AG09319 (cell line): Measurements from ENCODE around the gene GH2.
"Not testable (repeated sequence)": the region's sequence is repeated elsewhere in the genome, so short reads cannot be mapped to it uniquely, and the experiment has no call there.

Experiments used
- DNase-seq: peaks from one replicate; pipeline ENCODE4 v3.0.0-alpha.2; 2010; ENCODE audit warnings: low read depth; ENCODE audit errors: extremely low read depth
- TF ChIP-seq, protein P1 (sequence below): IDR thresholded peaks from 2 replicates; pipeline ENCODE4 v1.5.1; 2011; ENCODE audit warnings: low read depth, mild to moderate bottlenecking, inconsistent platforms, low read length, moderate library complexity

GH2 gene

DNA sequence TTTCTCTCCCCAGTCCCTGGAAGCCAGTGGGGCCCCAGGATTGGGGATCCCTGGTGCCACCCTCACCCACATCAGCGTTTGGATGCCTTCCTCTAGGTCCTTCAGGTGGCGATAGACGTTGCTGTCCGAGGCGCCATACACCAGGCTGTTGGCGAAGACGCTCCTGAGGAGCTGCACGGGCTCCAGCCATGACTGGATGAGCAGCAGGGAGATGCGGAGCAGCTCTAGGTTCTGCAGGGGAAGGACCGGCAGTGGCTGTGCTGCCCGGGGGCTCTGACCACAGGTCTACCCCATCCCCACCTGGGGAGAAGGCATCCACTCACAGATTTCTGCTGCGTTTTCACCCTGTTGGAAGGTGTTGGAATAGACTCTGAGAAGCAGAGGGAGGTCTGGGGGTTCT, 1.0 kb downstream of the GH2 start:
- DNase-seq, result no peak
- TF ChIP-seq, protein P1, sequence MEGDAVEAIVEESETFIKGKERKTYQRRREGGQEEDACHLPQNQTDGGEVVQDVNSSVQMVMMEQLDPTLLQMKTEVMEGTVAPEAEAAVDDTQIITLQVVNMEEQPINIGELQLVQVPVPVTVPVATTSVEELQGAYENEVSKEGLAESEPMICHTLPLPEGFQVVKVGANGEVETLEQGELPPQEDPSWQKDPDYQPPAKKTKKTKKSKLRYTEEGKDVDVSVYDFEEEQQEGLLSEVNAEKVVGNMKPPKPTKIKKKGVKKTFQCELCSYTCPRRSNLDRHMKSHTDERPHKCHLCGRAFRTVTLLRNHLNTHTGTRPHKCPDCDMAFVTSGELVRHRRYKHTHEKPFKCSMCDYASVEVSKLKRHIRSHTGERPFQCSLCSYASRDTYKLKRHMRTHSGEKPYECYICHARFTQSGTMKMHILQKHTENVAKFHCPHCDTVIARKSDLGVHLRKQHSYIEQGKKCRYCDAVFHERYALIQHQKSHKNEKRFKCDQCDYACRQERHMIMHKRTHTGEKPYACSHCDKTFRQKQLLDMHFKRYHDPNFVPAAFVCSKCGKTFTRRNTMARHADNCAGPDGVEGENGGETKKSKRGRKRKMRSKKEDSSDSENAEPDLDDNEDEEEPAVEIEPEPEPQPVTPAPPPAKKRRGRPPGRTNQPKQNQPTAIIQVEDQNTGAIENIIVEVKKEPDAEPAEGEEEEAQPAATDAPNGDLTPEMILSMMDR, result no peak

DNA sequence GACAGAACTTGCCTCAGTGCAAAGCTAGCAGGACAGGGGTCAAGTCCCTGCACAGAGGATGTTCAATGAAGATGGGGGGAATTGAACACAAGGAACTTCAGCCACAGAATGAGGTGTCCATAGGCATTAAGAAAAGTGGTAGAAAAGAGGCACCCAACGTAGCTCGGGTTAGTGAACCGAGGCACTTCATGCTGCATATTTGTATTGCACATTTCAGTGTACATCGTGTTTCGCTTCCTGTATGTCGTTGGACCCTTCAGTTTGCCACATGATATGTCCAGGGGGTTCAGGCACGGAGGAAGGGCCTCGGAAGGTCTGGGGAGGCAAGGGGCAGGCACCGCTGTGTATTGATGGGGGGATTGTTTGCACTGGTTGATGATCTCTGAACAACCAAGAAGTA, 3.3 kb downstream of the GH2 start:
- DNase-seq, result not testable (repeated sequence)

DNA sequence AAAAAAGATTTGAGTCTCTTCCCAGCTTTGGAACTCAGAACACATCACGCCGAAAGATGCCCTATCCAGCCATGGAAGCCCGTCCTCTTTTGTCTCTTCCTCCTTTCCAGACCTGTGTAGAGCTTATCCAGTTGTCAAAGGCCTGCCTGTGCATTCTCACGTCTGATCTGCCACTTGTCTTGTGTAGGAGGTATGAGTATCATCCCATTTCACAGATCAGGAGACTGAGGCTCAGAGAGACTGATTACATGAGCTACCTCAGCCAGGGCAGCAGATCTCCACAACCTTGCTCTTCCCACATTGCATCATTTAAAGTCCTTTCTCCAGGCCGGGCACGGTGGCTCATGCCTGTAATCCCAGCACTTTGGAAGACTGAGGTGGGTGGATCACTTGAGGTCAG, 7.1 kb downstream of the GH2 start:
- not testable (repeated sequence) for DNase-seq

DNA sequence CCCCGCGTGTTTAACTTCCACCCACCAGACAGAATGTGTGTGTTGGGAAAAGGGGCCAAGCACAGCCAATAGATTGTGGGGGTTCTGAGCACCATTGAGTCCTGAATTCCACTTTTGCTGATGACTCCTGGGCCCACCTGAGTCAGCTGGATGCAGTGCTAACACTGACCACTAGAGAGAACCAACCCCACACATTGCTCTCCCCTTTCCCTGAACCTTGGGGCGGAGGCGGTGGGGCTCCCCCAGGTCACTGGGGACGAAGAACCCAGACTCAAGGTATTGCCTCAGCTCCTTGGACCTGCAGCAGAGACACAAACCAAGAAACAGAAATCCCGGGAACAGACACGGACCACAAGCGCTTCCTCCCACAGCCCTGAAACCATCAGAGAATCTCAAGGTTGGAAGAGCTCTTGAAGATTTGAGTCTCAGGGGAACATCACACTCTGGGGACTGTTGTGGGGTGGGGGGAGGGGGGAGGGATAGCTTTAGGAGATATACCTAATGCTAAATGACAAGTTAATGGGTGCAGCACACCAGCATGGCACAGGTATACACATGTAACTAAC, 7.6 kb downstream of the GH2 start:
- not testable (repeated sequence) for DNase-seq

DNA sequence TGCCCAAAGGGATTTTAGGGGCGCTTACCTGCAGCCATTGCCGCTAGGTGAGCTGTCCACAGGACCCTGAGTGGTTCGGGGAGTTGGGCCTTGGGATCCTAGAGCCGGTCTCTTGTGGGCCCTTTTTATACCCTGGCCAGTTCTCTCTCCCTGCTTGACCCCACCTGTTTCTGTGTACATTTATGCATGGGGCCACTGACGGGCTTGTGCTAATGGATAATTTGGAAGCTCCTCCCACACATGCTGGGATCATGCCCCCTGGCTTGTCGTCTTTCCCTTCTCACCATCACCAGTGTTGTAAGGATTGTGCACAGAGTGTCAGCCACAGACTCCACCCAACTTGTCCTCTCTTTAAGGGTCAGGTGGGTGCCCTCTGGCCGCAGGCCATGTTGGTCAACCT, 8.2 kb downstream of the GH2 start, which contains the start of gene CSH2:
CSH2 (minus strand) TSS at position 101 of the 400 bp plus-strand sequence; CDS start at position 38, 63 bp downstream.
- not testable (repeated sequence) for DNase-seq

DNA sequence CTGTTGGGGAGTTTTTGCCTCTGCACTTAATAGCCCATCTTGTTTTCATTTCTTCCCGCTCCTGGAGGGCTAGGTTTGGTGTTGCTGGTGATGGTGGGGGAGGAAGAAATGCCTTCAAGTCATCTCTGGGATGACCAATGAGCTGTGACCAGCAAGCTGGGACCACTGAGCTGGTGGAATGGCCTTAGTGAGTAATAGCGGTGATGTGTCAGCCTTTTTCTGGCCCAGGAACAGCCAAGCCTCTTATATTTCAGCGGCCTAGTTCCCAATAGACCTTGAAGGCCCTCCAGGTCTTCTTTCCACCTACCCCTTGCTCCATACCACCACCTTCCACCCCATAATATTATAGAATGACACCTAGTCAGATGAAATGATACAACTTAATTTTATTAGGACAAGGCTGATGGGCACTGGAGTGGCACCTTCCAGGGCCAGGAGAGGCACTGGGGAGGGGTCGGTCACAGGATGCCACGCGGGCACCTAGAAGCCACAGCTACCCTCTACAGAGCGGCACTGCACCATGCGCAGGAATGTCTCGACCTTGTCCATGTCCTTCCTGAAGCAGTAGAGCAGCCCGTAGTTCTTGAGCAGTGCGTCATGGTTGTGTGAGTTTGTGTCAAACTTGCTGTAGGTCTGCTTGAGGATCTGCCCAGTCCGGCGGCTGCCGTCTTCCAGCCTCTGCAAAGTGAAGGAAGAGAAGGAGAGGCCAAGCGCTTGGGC, 9.9 kb downstream of the GH2 start:
- not testable (repeated sequence) for DNase-seq

DNA sequence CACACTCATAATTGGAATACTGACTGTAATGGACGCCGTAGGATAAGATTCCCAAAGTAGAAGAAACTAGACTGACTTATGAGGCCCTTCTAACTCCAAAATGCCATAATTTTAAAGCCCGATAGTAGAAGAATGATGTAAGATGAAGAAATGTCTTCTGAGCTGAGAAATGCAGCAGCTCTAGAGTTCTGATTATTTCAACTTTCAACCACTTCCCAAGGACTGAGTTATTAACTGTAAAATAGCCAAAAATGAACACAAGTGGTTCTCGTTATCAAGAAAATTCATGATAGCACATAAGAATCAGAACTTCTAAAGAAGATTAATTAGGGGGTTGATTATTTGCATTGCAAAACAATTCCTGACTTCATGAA, 11.5 kb downstream of the GH2 start:
- not testable (repeated sequence) for DNase-seq

DNA sequence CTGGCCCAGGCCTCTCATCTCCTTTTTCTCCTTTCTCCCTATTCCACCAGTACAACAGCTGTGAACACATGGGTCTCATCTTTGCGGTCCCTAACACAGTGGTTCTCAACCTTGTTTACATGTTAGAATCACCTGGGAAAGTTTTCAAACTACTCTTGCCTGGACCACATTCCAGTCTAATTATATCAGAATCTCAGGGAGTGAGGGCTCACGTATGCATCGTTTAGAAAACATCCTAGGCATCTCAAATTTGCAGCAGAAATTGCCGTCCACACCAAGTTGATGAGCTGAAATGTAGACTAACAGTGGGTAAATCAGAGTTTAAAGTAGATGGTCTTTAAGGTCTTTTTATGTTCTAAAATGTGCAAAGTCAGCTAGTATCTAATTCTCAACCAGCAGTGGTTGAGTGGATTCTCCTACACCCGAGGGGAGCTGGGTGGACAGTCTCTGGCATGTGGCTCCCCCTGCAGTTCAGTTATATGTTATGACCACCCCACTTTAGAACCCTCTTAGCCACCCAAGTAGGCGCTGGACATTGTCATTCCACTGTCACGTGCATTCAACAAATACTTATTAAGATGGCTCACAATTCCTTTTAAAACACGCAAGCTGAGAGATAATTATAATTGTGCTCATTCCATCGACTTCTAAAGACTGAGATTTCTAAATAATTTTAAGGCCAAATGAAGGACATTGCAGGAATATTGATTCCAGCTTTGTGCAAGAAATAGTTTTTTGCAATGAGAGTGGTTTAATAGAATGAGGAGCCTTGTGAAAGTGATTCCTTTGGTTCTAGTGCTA, 12.1 kb downstream of the GH2 start:
- DNase-seq, result not testable (repeated sequence)
- TF ChIP-seq, protein P1, result peak; percentile 8

DNA sequence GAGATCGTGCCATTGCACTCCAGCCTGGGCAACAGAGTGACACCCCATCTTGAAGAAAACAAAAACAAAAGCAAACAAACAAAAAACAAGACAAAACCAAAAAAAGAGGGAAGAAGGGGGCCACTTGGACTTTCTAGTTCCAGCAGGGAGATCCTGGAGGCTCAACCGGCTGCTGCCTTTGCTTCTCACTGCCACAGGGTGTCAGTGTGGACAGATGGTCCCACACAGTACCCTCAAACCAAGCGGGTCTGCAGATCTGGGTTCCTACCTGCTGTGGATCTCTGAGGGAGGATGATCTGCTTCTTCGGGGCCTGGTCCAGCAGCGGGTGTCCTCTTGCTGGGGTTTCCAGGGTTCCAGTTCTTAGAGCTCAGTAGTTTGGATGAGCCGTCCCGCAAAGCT, 15.1 kb downstream of the GH2 start:
- TF ChIP-seq, protein P1, result peak; percentile 5
- DNase-seq, result not testable (repeated sequence)

DNA sequence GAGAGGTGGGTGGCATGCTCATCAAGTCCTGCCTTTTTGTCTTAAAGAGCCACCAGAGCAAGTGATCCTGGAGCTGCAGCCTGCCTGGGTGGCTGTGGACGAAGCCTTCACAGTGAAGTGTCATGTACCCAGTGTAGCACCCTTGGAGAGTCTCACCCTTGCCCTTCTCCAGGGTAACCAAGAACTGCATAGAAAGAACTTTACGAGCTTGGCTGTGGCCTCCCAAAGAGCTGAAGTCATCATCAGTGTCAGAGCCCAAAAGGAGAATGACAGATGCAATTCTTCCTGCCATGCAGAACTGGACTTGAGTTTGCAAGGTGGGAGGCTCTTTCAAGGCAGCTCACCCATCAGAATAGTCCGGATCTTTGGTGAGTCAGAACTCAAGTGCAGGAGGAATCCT, 22.5 kb downstream of the GH2 start:
- TF ChIP-seq, protein P1, result no peak
- no peak for DNase-seq

DNA sequence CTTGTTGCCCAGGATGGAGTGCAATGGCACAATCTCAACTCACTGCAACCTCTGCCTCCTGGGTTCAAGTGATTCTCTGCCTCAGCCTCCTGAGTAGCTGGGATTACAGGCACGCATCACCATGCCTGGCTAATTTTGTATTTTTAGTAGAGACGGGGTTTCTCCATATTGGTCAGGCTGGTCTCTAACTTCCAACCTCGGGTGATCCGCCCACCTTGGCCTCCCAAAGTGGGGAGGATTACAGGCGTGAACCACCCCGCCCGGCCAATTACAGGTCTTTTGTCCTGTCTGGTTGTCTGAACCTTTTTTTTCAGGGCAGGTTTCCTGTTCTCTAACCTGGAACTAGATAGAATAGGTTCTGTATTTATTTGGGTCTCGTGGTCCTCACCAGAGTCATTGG, 25.3 kb downstream of the GH2 start:
- DNase-seq, result not testable (repeated sequence)
